Measurements from ENCODE around the gene PGAP3. TPM values are rescaled to one million over a fixed set of nuclear protein-coding genes. Genes with fewer than 3 reads are reported as not detected.

The PGAP3 gene
- total RNA-seq (2022; extraction: Qiagen RNA extraction; ENCODE audit: low read depth): 5.1 to 8.4 TPM (median 7.4 TPM) in 5 replicates

GRCh38 chr17:39687546-39688474, at the start of gene PGAP3:
Gene PGAP3 (minus strand): TSS chr17:39688057. CDS start chr17:39688014, 43 bp downstream.

GRCh38 chr17:39730095-39730921, 42.5 kb upstream of the PGAP3 start, which contains the start of gene MIEN1:
Gene MIEN1 (minus strand): TSS chr17:39730532. CDS start chr17:39730495, 37 bp downstream.

GRCh38 chr17:39699818-39700147, 11.9 kb upstream of the PGAP3 start, which contains the start of gene ERBB2:
Gene ERBB2 (plus strand): TSS chr17:39700064. CDS start chr17:39700239, 175 bp downstream.

GRCh38 chr17:39667945-39668924, 19.6 kb downstream of the PGAP3 start, which contains the start of gene PNMT:
Gene PNMT (plus strand): TSS chr17:39668453. CDS start chr17:39668476, 23 bp downstream.

GRCh38 chr17:39664581-39665561, 23.0 kb downstream of the PGAP3 start, which contains the start of gene TCAP:
Gene TCAP (plus strand): TSS chr17:39665349. CDS start chr17:39665360, 11 bp downstream.

GRCh38 chr17:39636927-39637736, 50.7 kb downstream of the PGAP3 start, which contains the start of gene STARD3:
Gene STARD3 (plus strand): TSS chr17:39637144. CDS start chr17:39653532, 16,388 bp downstream.

GRCh38 chr17:39626171-39627046, 61.4 kb downstream of the PGAP3 start, which contains the start of gene PPP1R1B:
Gene PPP1R1B (plus strand): TSS chr17:39626952. CDS start chr17:39627393, 441 bp downstream.

Other genes with a start within 250 kb of the PGAP3 start
- 24.4 to 38.4 TPM (median 32.3 TPM) in 5 replicates for gene MED1, start 236.8 kb downstream of the PGAP3 start, total RNA-seq (2022; extraction: Qiagen RNA extraction; ENCODE audit: low read depth)
- 28.6 to 43.7 TPM (median 35.8 TPM) in 5 replicates for gene CDK12, start 226.6 kb downstream of the PGAP3 start, total RNA-seq (2022; extraction: Qiagen RNA extraction; ENCODE audit: low read depth)
- 0.18 TPM in 1 of 5 replicates, not detected in the others for gene NEUROD2, start 80.1 kb downstream of the PGAP3 start, total RNA-seq (2022; extraction: Qiagen RNA extraction; ENCODE audit: low read depth)
- gene PPP1R1B, start 61.1 kb downstream of the PGAP3 start, total RNA-seq (2022; extraction: Qiagen RNA extraction; ENCODE audit: low read depth): 0.16 to 0.19 TPM in 2 of 5 replicates, not detected in the others
- 31.6 to 68.1 TPM (median 59.0 TPM) in 5 replicates for gene STARD3, start 50.9 kb downstream of the PGAP3 start, total RNA-seq (2022; extraction: Qiagen RNA extraction; ENCODE audit: low read depth)
- 0.61 to 1.7 TPM (median 1.1 TPM) in 5 replicates for gene TCAP, start 22.7 kb downstream of the PGAP3 start, total RNA-seq (2022; extraction: Qiagen RNA extraction; ENCODE audit: low read depth)
- gene PNMT, start 19.6 kb downstream of the PGAP3 start, total RNA-seq (2022; extraction: Qiagen RNA extraction; ENCODE audit: low read depth): 0.12 to 0.14 TPM in 2 of 5 replicates, not detected in the others
- gene ERBB2, start 12.0 kb upstream of the PGAP3 start, total RNA-seq (2022; extraction: Qiagen RNA extraction; ENCODE audit: low read depth): 21.6 to 41.0 TPM (median 33.9 TPM) in 5 replicates
- gene MIEN1, start 42.5 kb upstream of the PGAP3 start, total RNA-seq (2022; extraction: Qiagen RNA extraction; ENCODE audit: low read depth): 85.3 to 99.9 TPM (median 90.4 TPM) in 5 replicates
- 3.9 to 7.4 TPM (median 5.1 TPM) in 5 replicates for gene GRB7, start 49.9 kb upstream of the PGAP3 start, total RNA-seq (2022; extraction: Qiagen RNA extraction; ENCODE audit: low read depth)
- gene IKZF3, start 176.3 kb upstream of the PGAP3 start, total RNA-seq (2022; extraction: Qiagen RNA extraction; ENCODE audit: low read depth): not detected in 5 replicates
- gene ZPBP2, start 180.1 kb upstream of the PGAP3 start, total RNA-seq (2022; extraction: Qiagen RNA extraction; ENCODE audit: low read depth): not detected in 5 replicates
- 1.7 to 3.1 TPM (median 1.9 TPM) in 5 replicates for gene GSDMB, start 230.6 kb upstream of the PGAP3 start, total RNA-seq (2022; extraction: Qiagen RNA extraction; ENCODE audit: low read depth)
- 36.9 to 42.2 TPM (median 40.0 TPM) in 5 replicates for gene ORMDL3, start 239.5 kb upstream of the PGAP3 start, total RNA-seq (2022; extraction: Qiagen RNA extraction; ENCODE audit: low read depth)
- not detected in 5 replicates for gene LRRC3C, start 239.7 kb upstream of the PGAP3 start, total RNA-seq (2022; extraction: Qiagen RNA extraction; ENCODE audit: low read depth)

Measured in A549 treated with ZK216348 at 1 μM for 4 hours (cell line).